HCT116 (cell line): Measurements from ENCODE around the gene SAC3D1. TPM values are rescaled to one million over a fixed set of nuclear protein-coding genes. Genes with fewer than 3 reads are reported as not detected.

Experiments used
- ATAC-seq: fragments of 200-7000 bp; cut with Tn5 transposase; 2 replicates; pipeline ENCODE4 v1.9.1; 2020; ENCODE audit warnings: mild to moderate bottlenecking, moderate library complexity
- BruUV-seq: library from RNA; stranded (reverse); fragments of 400-500 nt; replicated peaks from 2 replicates; lab custom pipeline; 2021; lab: Mats Ljungman, UMichigan
- CTCF ChIA-PET: fragments of 300-600 bp; sonication (Branson Sonifier 250); formaldehyde crosslinking; loops from one replicate; lab custom pipeline; 2021; ENCODE audit warnings: antibody characterized with exemption; lab: Charles Lee
- POLR2A ChIA-PET: fragments of 300-600, 350-600 bp; sonication (Branson Sonifier 250); formaldehyde crosslinking; loops from one replicate; lab custom pipeline; 2021; ENCODE audit warnings: antibody characterized with exemption; lab: Charles Lee
- RAD21 ChIA-PET, 2 experiments: fragments of 300-600 bp; sonication (Branson Sonifier 250); formaldehyde crosslinking; loops; one replicate each; lab custom pipeline; 2023; ENCODE audit warnings: low total read pairs in 2 of 2; ENCODE audit not compliant: uncharacterized antibody in 2 of 2, unreplicated experiment in 2 of 2, low non-redundant PET in 1 of 2; lab: Charles Lee
- DNase-seq: peaks from one replicate; pipeline ENCODE4 v3.0.0-alpha.2; 2010; ENCODE audit warnings: low read depth, low spot score
- H2AFZ ChIP-seq: fragments of 200-600 bp; shearing (Covaris generic), sonication (generic); 2 replicates; pipeline ENCODE4 v1.6.1; 2017; ENCODE audit warnings: low read depth, mixed run types, mixed read lengths, antibody characterized with exemption, low read length; ENCODE audit not compliant: poor library complexity, severe bottlenecking
- H3K27ac ChIP-seq: 2 replicates; pipeline ENCODE4 v1.5.1; 2012; ENCODE audit warnings: low read depth, low read length
- H3K27me3 ChIP-seq: fragments of 200-600 bp; sonication (generic); 2 replicates; pipeline ENCODE4 v1.6.1; 2016; ENCODE audit warnings: mixed run types, low read length, mixed read lengths; ENCODE audit not compliant: insufficient read depth
- H3K36me3 ChIP-seq, 2 experiments: fragments of 200-500 bp in 1 of 2; fragments of 200-600 bp in 1 of 2; sonication (Bioruptor generic) in 1 of 2; sonication (generic) in 1 of 2; 2 replicates each; pipeline versions ENCODE4 v1.5.1 to v1.6.1; 2014 to 2016; ENCODE audit warnings: low read length in 2 of 2, inconsistent platforms in 1 of 2, mixed read lengths in 1 of 2, mixed run types in 1 of 2; ENCODE audit not compliant: insufficient read depth in 2 of 2, control insufficient read depth in 1 of 2
- H3K4me1 ChIP-seq, 2 experiments: fragments of 200-600 bp in 1 of 2; sonication (generic) in 1 of 2; 2 replicates each; pipeline versions ENCODE4 v1.5.1 to v1.6.1; 2012 to 2017; ENCODE audit warnings: low read length in 2 of 2, inconsistent platforms in 1 of 2, mild to moderate bottlenecking in 1 of 2, mixed read lengths in 1 of 2, mixed run types in 1 of 2, moderate library complexity in 1 of 2; ENCODE audit not compliant: insufficient read depth in 2 of 2, control insufficient read depth in 1 of 2
- H3K4me2 ChIP-seq: fragments of 200-600 bp; sonication (generic); 2 replicates; pipeline ENCODE4 v1.6.1; 2017; ENCODE audit warnings: mixed run types, low read length, mixed read lengths
- H3K4me3 ChIP-seq, 2 experiments: fragments of 200-600 bp in 1 of 2; sonication (generic) in 1 of 2; replicated peaks in 1 of 2; 2 replicates each; pipeline ENCODE4 v1.5.1; 2011 to 2016; ENCODE audit warnings: low read length in 2 of 2, control low read depth in 1 of 2, low read depth in 1 of 2, mild to moderate bottlenecking in 1 of 2, mixed read lengths in 1 of 2, mixed run types in 1 of 2
- H3K79me2 ChIP-seq: fragments of 200-600 bp; sonication (generic); 2 replicates; pipeline ENCODE4 v1.6.1; 2017; ENCODE audit warnings: mild to moderate bottlenecking, mixed run types, low read length, moderate library complexity, mixed read lengths; ENCODE audit not compliant: insufficient read depth
- H3K9ac ChIP-seq: fragments of 200-600 bp; sonication (generic); 2 replicates; pipeline ENCODE4 v1.6.1; 2016; ENCODE audit warnings: low read length, mixed read lengths
- H3K9me2 ChIP-seq: fragments of 200-600 bp; sonication (generic), shearing (Covaris generic); 2 replicates; pipeline ENCODE4 v1.6.1; 2017; ENCODE audit warnings: mixed run types, mild to moderate bottlenecking, moderate library complexity; ENCODE audit not compliant: insufficient read depth
- H3K9me3 ChIP-seq, 2 experiments: fragments of 200-500 bp in 1 of 2; fragments of 200-600 bp in 1 of 2; sonication (Bioruptor generic) in 1 of 2; sonication (generic) in 1 of 2; 2 replicates each; pipeline ENCODE4 v1.6.1; 2014 to 2017; ENCODE audit warnings: low read length in 2 of 2, mixed read lengths in 2 of 2, inconsistent platforms in 1 of 2, low read depth in 1 of 2, mild to moderate bottlenecking in 1 of 2, mixed run types in 1 of 2, moderate library complexity in 1 of 2; ENCODE audit not compliant: control insufficient read depth in 1 of 2, insufficient read depth in 1 of 2
- H4K20me1 ChIP-seq: fragments of 200-600 bp; sonication (generic), shearing (Covaris generic); 2 replicates; pipeline ENCODE4 v1.6.1; 2017; ENCODE audit warnings: mixed run types, mild to moderate bottlenecking, moderate library complexity; ENCODE audit not compliant: insufficient read depth
- CBX3 ChIP-seq: IDR thresholded peaks from 2 replicates; pipeline ENCODE4 v1.6.1; 2012; ENCODE audit warnings: low read depth
- CEBPB ChIP-seq: IDR thresholded peaks from 2 replicates; pipeline ENCODE4 v1.6.1; 2012; ENCODE audit warnings: low read depth
- EGR1 ChIP-seq: IDR thresholded peaks from 2 replicates; pipeline ENCODE4 v1.6.1; 2012; ENCODE audit warnings: low read depth
- EZH2 ChIP-seq: fragments of 200-600 bp; sonication (generic); IDR thresholded peaks from 2 replicates; pipeline ENCODE4 v1.6.1; 2017; ENCODE audit warnings: antibody characterized with exemption, mixed run types
- EZH2phosphoT487 ChIP-seq: fragments of 200-600 bp; IDR thresholded peaks from 2 replicates; pipeline ENCODE4 v1.6.1; 2018; ENCODE audit warnings: antibody characterized with exemption, borderline replicate concordance
- FOSL1 ChIP-seq: IDR thresholded peaks from 2 replicates; pipeline ENCODE4 v1.6.1; 2012; ENCODE audit warnings: low read depth
- JUND ChIP-seq: IDR thresholded peaks from 2 replicates; pipeline ENCODE4 v1.6.1; 2012
- POLR2A ChIP-seq: IDR thresholded peaks from 2 replicates; pipeline ENCODE4 v1.7.0; 2011; ENCODE audit warnings: borderline replicate concordance; ENCODE audit not compliant: insufficient read depth, insufficient read length; ENCODE audit errors: extremely low read depth
- POLR2AphosphoS5 ChIP-seq: IDR thresholded peaks from 2 replicates; pipeline ENCODE4 v1.6.1; 2011; ENCODE audit warnings: mild to moderate bottlenecking, low read depth, low read length, moderate library complexity
- SIN3A ChIP-seq: IDR thresholded peaks from 2 replicates; pipeline ENCODE4 v1.6.1; 2012; ENCODE audit warnings: low read depth
- SP1 ChIP-seq: IDR thresholded peaks from 2 replicates; pipeline ENCODE4 v1.6.1; 2012; ENCODE audit warnings: low read depth
- SRF ChIP-seq: IDR thresholded peaks from 2 replicates; pipeline ENCODE4 v1.6.1; 2012; ENCODE audit warnings: low read depth
- TCF7L2 ChIP-seq: IDR thresholded peaks from 2 replicates; pipeline ENCODE4 v1.7.0; 2011; ENCODE audit warnings: borderline replicate concordance, inconsistent platforms; ENCODE audit not compliant: insufficient read depth, insufficient read length; ENCODE audit errors: extremely low read depth
- YY1 ChIP-seq: IDR thresholded peaks from 2 replicates; pipeline ENCODE4 v1.6.1; 2011; ENCODE audit warnings: low read length, low read depth, moderate library complexity, mild to moderate bottlenecking; ENCODE audit not compliant: insufficient replicate concordance; ENCODE audit errors: extremely low read depth
- ZNF274 ChIP-seq: fragments of 200-500 bp; sonication (Bioruptor generic); IDR thresholded peaks from 2 replicates; pipeline ENCODE4 v1.6.1; 2014; ENCODE audit warnings: mild to moderate bottlenecking, low read depth, low read length, inconsistent platforms
- intact Hi-C: fragments of 100-400 bp; cut with micrococcal nuclease; formaldehyde crosslinking; loops from 2 replicates; pipeline ENCODE4 v1.10.0; 2022
- total RNA-seq: library from RNA; stranded (reverse); gene quantifications from one replicate; pipeline ENCODE4 v1.2.1, GENCODE V29; 2021; ENCODE audit not compliant: unreplicated experiment
- TF ChIP-seq, protein P1 (sequence below): IDR thresholded peaks from 2 replicates; pipeline ENCODE4 v1.6.1; 2012; ENCODE audit warnings: low read depth
- TF ChIP-seq, protein P2 (sequence below): IDR thresholded peaks from 2 replicates; pipeline ENCODE4 v1.6.1; 2012
- TF ChIP-seq, protein P3 (sequence below): IDR thresholded peaks from 2 replicates; pipeline ENCODE4 v1.6.1; 2012
- TF ChIP-seq, protein P4 (sequence below), 3 experiments: fragments of 200-600 bp in 1 of 3; sonication (generic) in 1 of 3; IDR thresholded peaks in 2 of 3; conservative IDR thresholded peaks in 1 of 3; 2 replicates each; pipeline ENCODE4 v1.5.1; 2012 to 2017; ENCODE audit warnings: low read depth in 2 of 3, low read length in 2 of 3, antibody characterized with exemption in 1 of 3, borderline replicate concordance in 1 of 3, control low read depth in 1 of 3, mild to moderate bottlenecking in 1 of 3, mixed read lengths in 1 of 3, mixed run types in 1 of 3, moderate library complexity in 1 of 3; ENCODE audit not compliant: insufficient read depth in 1 of 3

Gene SAC3D1
- total RNA-seq, 1 experiment from 2014 or later = 36.9 TPM

DNA sequence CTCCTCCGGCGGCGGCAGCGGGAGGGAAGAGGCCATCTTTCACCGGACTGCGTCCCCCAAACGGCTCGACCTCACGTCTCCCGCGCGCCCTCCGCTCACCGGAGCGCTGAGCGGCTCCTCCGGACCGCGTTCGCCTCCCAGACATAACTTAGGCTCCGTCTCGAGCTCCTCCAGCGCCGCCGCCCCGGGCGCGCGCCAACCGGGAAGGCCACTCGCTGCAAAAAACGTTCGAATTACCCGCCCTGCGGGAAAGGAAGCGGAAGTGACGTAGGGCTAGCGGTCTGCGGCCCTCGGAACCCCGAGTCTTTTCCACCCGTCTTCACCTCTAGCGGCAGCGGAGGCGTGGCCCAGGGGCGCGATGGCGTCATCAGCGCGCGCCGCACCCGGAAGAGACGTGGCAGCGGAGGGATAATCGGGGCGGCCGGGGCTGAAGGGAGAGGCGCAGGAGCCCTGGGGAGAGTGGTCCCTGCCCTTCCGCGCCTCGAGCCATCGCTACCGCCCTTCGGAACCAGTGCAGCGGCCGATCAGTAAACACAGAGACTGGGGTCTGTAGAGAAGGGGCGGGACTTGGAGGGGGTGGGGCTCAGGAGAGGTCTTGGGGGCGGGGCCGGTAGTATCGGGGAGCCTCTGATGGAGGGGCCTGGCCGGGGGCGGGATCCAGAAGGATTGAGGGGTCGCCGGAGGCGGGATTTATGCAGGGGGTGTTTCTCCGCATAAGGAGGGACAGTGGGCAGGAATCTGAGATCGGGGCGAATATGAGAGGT lies 43.0 kb downstream of the SAC3D1 start, which contains the start of the genes CDCA5 and ZFPL1:
CDCA5 (minus strand) TSS at position 207 of the 764 bp plus-strand sequence; CDS start at position 145, 62 bp downstream.
ZFPL1 (plus strand) TSS at position 389 of the 764 bp plus-strand sequence. CDS start 477 bp downstream, outside the sequence.
- H3K4me2 ChIP-seq = peak within 1 kb of the TSS; percentile 82
- ATAC-seq = peak; percentile 85
- BruUV-seq = no TSS peak
- intact Hi-C loops = loop anchor here (1.0 to 5.0 kb wide), 3 partner anchors 12 to 57 kb away; partner anchors contain the start of genes SAC3D1, SNX15 and VPS51
- H3K27ac ChIP-seq = peak within 1 kb of the TSS; percentile 82
- POLR2A ChIA-PET = no interaction called here
- peaks cover 8 to 41% of the 10 kb centered on the region in 2 experiments; a peak in 2 of 4 replicates for H3K36me3 ChIP-seq
- H3K27me3 ChIP-seq = no peaks in the 10 kb centered on the region
- peak within 1 kb of the TSS; percentile 86 to 98 for H3K4me3 ChIP-seq
- H3K79me2 ChIP-seq = peaks cover 50% of the 10 kb centered on the region
- CTCF ChIA-PET = no interaction called here
- no peaks in the 10 kb centered on the region for H3K9me2 ChIP-seq
- H3K9ac ChIP-seq = peak within 1 kb of the TSS; percentile 98
- DNase-seq = peak; percentile 91
- H2AFZ ChIP-seq = no peak within 1 kb of the TSS
- no peaks in the 10 kb centered on the region for H4K20me1 ChIP-seq
- RAD21 ChIA-PET = no interaction called here
- H3K9me3 ChIP-seq = no peaks in the 10 kb centered on the region
- H3K4me1 ChIP-seq = peaks cover 7 to 22% of the 10 kb centered on the region in 2 experiments; a peak in 3 of 4 replicates
- TF ChIP-seq SIN3A (peak; percentile 96), SP1 (peak; percentile 96), SRF (peak; percentile 96), CBX3 (peak; percentile 68), CEBPB (no peak), EZH2 (no peak), TCF7L2 (peak; percentile 40), POLR2AphosphoS5 (peak; percentile 67), YY1 (peak; percentile 26), POLR2A (peak; percentile 49), EGR1 (peak; percentile 81), FOSL1 (no peak), EZH2phosphoT487 (no peak), JUND (no peak), ZNF274 (no peak)
- TF ChIP-seq, protein P1, sequence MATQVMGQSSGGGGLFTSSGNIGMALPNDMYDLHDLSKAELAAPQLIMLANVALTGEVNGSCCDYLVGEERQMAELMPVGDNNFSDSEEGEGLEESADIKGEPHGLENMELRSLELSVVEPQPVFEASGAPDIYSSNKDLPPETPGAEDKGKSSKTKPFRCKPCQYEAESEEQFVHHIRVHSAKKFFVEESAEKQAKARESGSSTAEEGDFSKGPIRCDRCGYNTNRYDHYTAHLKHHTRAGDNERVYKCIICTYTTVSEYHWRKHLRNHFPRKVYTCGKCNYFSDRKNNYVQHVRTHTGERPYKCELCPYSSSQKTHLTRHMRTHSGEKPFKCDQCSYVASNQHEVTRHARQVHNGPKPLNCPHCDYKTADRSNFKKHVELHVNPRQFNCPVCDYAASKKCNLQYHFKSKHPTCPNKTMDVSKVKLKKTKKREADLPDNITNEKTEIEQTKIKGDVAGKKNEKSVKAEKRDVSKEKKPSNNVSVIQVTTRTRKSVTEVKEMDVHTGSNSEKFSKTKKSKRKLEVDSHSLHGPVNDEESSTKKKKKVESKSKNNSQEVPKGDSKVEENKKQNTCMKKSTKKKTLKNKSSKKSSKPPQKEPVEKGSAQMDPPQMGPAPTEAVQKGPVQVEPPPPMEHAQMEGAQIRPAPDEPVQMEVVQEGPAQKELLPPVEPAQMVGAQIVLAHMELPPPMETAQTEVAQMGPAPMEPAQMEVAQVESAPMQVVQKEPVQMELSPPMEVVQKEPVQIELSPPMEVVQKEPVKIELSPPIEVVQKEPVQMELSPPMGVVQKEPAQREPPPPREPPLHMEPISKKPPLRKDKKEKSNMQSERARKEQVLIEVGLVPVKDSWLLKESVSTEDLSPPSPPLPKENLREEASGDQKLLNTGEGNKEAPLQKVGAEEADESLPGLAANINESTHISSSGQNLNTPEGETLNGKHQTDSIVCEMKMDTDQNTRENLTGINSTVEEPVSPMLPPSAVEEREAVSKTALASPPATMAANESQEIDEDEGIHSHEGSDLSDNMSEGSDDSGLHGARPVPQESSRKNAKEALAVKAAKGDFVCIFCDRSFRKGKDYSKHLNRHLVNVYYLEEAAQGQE = no peak
- TF ChIP-seq, protein P2, sequence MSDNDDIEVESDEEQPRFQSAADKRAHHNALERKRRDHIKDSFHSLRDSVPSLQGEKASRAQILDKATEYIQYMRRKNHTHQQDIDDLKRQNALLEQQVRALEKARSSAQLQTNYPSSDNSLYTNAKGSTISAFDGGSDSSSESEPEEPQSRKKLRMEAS = peak; percentile 86
- TF ChIP-seq, protein P3, sequence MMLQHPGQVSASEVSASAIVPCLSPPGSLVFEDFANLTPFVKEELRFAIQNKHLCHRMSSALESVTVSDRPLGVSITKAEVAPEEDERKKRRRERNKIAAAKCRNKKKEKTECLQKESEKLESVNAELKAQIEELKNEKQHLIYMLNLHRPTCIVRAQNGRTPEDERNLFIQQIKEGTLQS = no peak
- TF ChIP-seq, protein P4, sequence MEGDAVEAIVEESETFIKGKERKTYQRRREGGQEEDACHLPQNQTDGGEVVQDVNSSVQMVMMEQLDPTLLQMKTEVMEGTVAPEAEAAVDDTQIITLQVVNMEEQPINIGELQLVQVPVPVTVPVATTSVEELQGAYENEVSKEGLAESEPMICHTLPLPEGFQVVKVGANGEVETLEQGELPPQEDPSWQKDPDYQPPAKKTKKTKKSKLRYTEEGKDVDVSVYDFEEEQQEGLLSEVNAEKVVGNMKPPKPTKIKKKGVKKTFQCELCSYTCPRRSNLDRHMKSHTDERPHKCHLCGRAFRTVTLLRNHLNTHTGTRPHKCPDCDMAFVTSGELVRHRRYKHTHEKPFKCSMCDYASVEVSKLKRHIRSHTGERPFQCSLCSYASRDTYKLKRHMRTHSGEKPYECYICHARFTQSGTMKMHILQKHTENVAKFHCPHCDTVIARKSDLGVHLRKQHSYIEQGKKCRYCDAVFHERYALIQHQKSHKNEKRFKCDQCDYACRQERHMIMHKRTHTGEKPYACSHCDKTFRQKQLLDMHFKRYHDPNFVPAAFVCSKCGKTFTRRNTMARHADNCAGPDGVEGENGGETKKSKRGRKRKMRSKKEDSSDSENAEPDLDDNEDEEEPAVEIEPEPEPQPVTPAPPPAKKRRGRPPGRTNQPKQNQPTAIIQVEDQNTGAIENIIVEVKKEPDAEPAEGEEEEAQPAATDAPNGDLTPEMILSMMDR (IDR thresholded peaks at IDR 0.05 in 2 of 3, conservative IDR thresholded peaks at IDR 0.05 in 1 of 3; ENCODE audit: borderline replicate concordance in 1 of 3, insufficient read depth in 1 of 3, low read depth in 2 of 3, low read length in 2 of 3) = no peak
